Caco-2 (cell line): ENCODE data around the gene KCNN1. TPM values are rescaled to one million over a fixed set of nuclear protein-coding genes. Genes with fewer than 3 reads are reported as not detected.

Source experiments
- BruUV-seq: library from RNA; stranded (reverse); fragments of 400-500 nt; replicated peaks from 2 replicates; lab custom pipeline; 2021; lab: Mats Ljungman, UMichigan
- CTCF ChIA-PET: fragments of 300-600 bp; sonication (Branson Sonifier 250); formaldehyde crosslinking; loops from one replicate; lab custom pipeline; 2022; ENCODE audit warnings: antibody characterized with exemption; lab: Charles Lee
- POLR2A ChIA-PET: fragments of 300-600 bp; sonication (Branson Sonifier 250); formaldehyde crosslinking; loops from one replicate; lab custom pipeline; 2022; ENCODE audit warnings: antibody characterized with exemption; lab: Charles Lee
- DNase-seq, 2 experiments: peaks; one replicate each; pipeline versions ENCODE4 v3.0.0 to v3.0.0-alpha.2; 2020 to 2022
- H3K27me3 ChIP-seq: replicated peaks from 2 replicates; pipeline ENCODE4 v1.6.0; 2011; ENCODE audit warnings: low read length; ENCODE audit not compliant: control insufficient read depth, insufficient read depth
- H3K36me3 ChIP-seq: 2 replicates; pipeline ENCODE4 v1.5.1; 2011; ENCODE audit warnings: low read length; ENCODE audit not compliant: control insufficient read depth, insufficient read depth
- H3K4me1 ChIP-seq: fragments of 250-450 bp; sonication (Bioruptor Pico); 2 replicates; pipeline ENCODE4 v1.5.1; 2020; ENCODE audit warnings: mild to moderate bottlenecking
- H3K4me3 ChIP-seq: 2 replicates; pipeline ENCODE4 v1.5.1; 2011; ENCODE audit warnings: low read depth, mild to moderate bottlenecking, control low read depth, low read length
- H3K9me3 ChIP-seq: fragments of 250-450 bp; sonication (Bioruptor Pico); 2 replicates; pipeline ENCODE4 v1.5.1; 2020; ENCODE audit warnings: mild to moderate bottlenecking, moderate library complexity
- H3K27ac Mint-ChIP-seq: one replicate; pipeline ENCODE4 v1.8.0; 2022; ENCODE audit warnings: mixed read lengths; ENCODE audit not compliant: unreplicated experiment
- H3K27me3 Mint-ChIP-seq: one replicate; pipeline ENCODE4 v1.8.0; 2022; ENCODE audit warnings: mixed read lengths; ENCODE audit not compliant: insufficient read depth, unreplicated experiment
- H3K36me3 Mint-ChIP-seq: one replicate; pipeline ENCODE4 v1.8.0; 2022; ENCODE audit warnings: mild to moderate bottlenecking, mixed read lengths; ENCODE audit not compliant: insufficient read depth, unreplicated experiment
- H3K4me1 Mint-ChIP-seq: one replicate; pipeline ENCODE4 v1.8.0; 2022; ENCODE audit warnings: low read depth, mixed read lengths; ENCODE audit not compliant: unreplicated experiment
- H3K4me3 Mint-ChIP-seq: one replicate; pipeline ENCODE4 v1.8.0; 2022; ENCODE audit warnings: mild to moderate bottlenecking, moderate library complexity, mixed read lengths; ENCODE audit not compliant: unreplicated experiment
- H3K9me3 Mint-ChIP-seq: one replicate; pipeline ENCODE4 v1.8.0; 2022; ENCODE audit warnings: mixed read lengths; ENCODE audit not compliant: unreplicated experiment
- CTCF ChIP-seq, 2 experiments: fragments of 200-600 bp in 1 of 2; IDR thresholded peaks; 1 replicate in 1 of 2; 2 replicates in 1 of 2; pipeline versions ENCODE4 v1.5.1 to v1.8.0; 2011 to 2022; ENCODE audit warnings: antibody characterized with exemption in 1 of 2, control low read depth in 1 of 2, inconsistent platforms in 1 of 2, low read depth in 1 of 2, low read length in 1 of 2, mild to moderate bottlenecking in 1 of 2, moderate library complexity in 1 of 2; ENCODE audit not compliant: insufficient read depth in 1 of 2, severe bottlenecking in 1 of 2, unreplicated experiment in 1 of 2
- intact Hi-C: fragments of 100-400 bp; cut with micrococcal nuclease; formaldehyde crosslinking; loops from one replicate; pipeline ENCODE4 v1.10.0; 2022; ENCODE audit not compliant: unreplicated experiment
- total RNA-seq: library from RNA; stranded (reverse); gene quantifications from 2 replicates; pipeline ENCODE4 v1.2.3, GENCODE V29; 2022

The KCNN1 gene
- total RNA-seq, 1 experiment from 2014 or later = not detected

- Histone ChIP-seq H3K4me3 (no peak overlapping the region), H3K36me3 (no peaks in the 10 kb centered on the region), H3K9me3 (no peaks in the 10 kb centered on the region), H3K27me3 (no peaks in the 10 kb centered on the region), H3K4me1 (peaks cover 8% of the 10 kb centered on the region; the same call in 1 of the 2 replicates)
- no peaks in the 10 kb centered on the region for H3K9me3 Mint-ChIP-seq
- TF ChIP-seq CTCF (IDR thresholded peaks at IDR 0.05; ENCODE audit: insufficient read depth in 1 of 2, low read depth in 1 of 2, low read length in 1 of 2, severe bottlenecking in 1 of 2, unreplicated experiment in 1 of 2) = no peak
- no peaks in the 10 kb centered on the region for H3K27me3 Mint-ChIP-seq
- CTCF ChIA-PET = interaction anchor here (0.6 kb wide), 1 partner anchor 30 kb away, joined by 3 read pairs; no protein-coding TSS in a partner anchor
- no peak overlapping the region for H3K27ac Mint-ChIP-seq
- intact Hi-C loops = no loop called here
- H3K36me3 Mint-ChIP-seq = no peaks in the 10 kb centered on the region
- POLR2A ChIA-PET = no interaction called here
- no peak for DNase-seq
- no peaks in the 10 kb centered on the region for H3K4me1 Mint-ChIP-seq
- no TSS peak for BruUV-seq
- H3K4me3 Mint-ChIP-seq = no peak overlapping the region
Measured at GRCh38 chr19:17969096-17969792, 2.3 kb downstream of the KCNN1 start.

- Histone ChIP-seq H3K9me3 (no peaks in the 10 kb centered on the region), H3K36me3 (no peaks in the 10 kb centered on the region), H3K27me3 (no peaks in the 10 kb centered on the region), H3K4me3 (no peak overlapping the region), H3K4me1 (no peaks in the 10 kb centered on the region)
- no peak for TF ChIP-seq CTCF (IDR thresholded peaks at IDR 0.05; ENCODE audit: insufficient read depth in 1 of 2, low read depth in 1 of 2, low read length in 1 of 2, severe bottlenecking in 1 of 2, unreplicated experiment in 1 of 2)
- H3K9me3 Mint-ChIP-seq = no peaks in the 10 kb centered on the region
- intact Hi-C loops = no loop called here
- no peak for DNase-seq
- POLR2A ChIA-PET = no interaction called here
- no peaks in the 10 kb centered on the region for H3K4me1 Mint-ChIP-seq
- no TSS peak for BruUV-seq
- H3K27ac Mint-ChIP-seq = no peak overlapping the region
- CTCF ChIA-PET = no interaction called here
- H3K4me3 Mint-ChIP-seq = no peak overlapping the region
- no peaks in the 10 kb centered on the region for H3K36me3 Mint-ChIP-seq
- no peaks in the 10 kb centered on the region for H3K27me3 Mint-ChIP-seq
Measured at GRCh38 chr19:17972230-17972629, 5.3 kb downstream of the KCNN1 start.

- ChIA-PET POLR2A (no interaction called here), CTCF (no interaction called here)
- Histone ChIP-seq H3K36me3 (no peaks in the 10 kb centered on the region), H3K4me1 (no peaks in the 10 kb centered on the region), H3K4me3 (no peak overlapping the region), H3K27me3 (no peaks in the 10 kb centered on the region), H3K9me3 (no peaks in the 10 kb centered on the region)
- intact Hi-C loops = no loop called here
- no peak overlapping the region for H3K27ac Mint-ChIP-seq
- no peak for DNase-seq
- H3K36me3 Mint-ChIP-seq = no peaks in the 10 kb centered on the region
- no TSS peak for BruUV-seq
- no peak overlapping the region for H3K4me3 Mint-ChIP-seq
- no peaks in the 10 kb centered on the region for H3K27me3 Mint-ChIP-seq
- no peaks in the 10 kb centered on the region for H3K9me3 Mint-ChIP-seq
- no peak for TF ChIP-seq CTCF (IDR thresholded peaks at IDR 0.05; ENCODE audit: insufficient read depth in 1 of 2, low read depth in 1 of 2, low read length in 1 of 2, severe bottlenecking in 1 of 2, unreplicated experiment in 1 of 2)
- no peaks in the 10 kb centered on the region for H3K4me1 Mint-ChIP-seq
Measured at GRCh38 chr19:17973759-17974158, 6.9 kb downstream of the KCNN1 start.
